NCI-H460 (cell line): ENCODE data around the gene FICD. TPM values are rescaled to one million over a fixed set of nuclear protein-coding genes. Genes with fewer than 3 reads are reported as not detected.

Experiments used
- DNase-seq: peaks from one replicate; pipeline ENCODE4 v3.0.0-alpha.2; 2016; ENCODE audit warnings: low read depth; ENCODE audit errors: extremely low read depth
- total RNA-seq: library from RNA; depleted of rRNA; stranded (reverse); fragments of >200 nt; shearing (Covaris generic); gene quantifications from 2 replicates; pipeline ENCODE4 v1.2.3, GENCODE V29; 2014; rRNA removed

The FICD gene
- total RNA-seq, 1 experiment from 2014 or later, result 7.2 TPM

GRCh38 chr12:108563804-108564151 lies 48.7 kb downstream of the FICD start:
- DNase-seq, result no peak

GRCh38 chr12:108564724-108565123 lies 49.6 kb downstream of the FICD start:
- DNase-seq, result no peak

- no peak for DNase-seq
Measured at GRCh38 chr12:108565146-108565545, 50.1 kb downstream of the FICD start.

- peak; percentile 86 for DNase-seq
Measured at GRCh38 chr12:108565976-108566375, 50.9 kb downstream of the FICD start.

- DNase-seq, result no peak
Measured at GRCh38 chr12:108566452-108566851, 51.4 kb downstream of the FICD start.

- no peak for DNase-seq
Measured at GRCh38 chr12:108567406-108568337, 52.6 kb downstream of the FICD start.

GRCh38 chr12:108568338-108569154 lies 53.5 kb downstream of the FICD start:
- no peak for DNase-seq

Other genes starting within 250 kb of the FICD start
- gene CMKLR1, start 176.0 kb upstream of the FICD start, total RNA-seq, result not detected in 2 replicates
- gene SART3, start 45.9 kb downstream of the FICD start, total RNA-seq, result 70.1 and 70.4 TPM in 2 replicates
- gene ISCU, start 47.3 kb downstream of the FICD start, total RNA-seq, result 226 and 245 TPM in 2 replicates
- not detected in 2 replicates for gene TMEM119, start 82.8 kb downstream of the FICD start, total RNA-seq
- not detected in 2 replicates for gene SELPLG, start 118.6 kb downstream of the FICD start, total RNA-seq
- 47.3 and 52.8 TPM in 2 replicates for gene CORO1C, start 216.2 kb downstream of the FICD start, total RNA-seq